ENCODE results near the gene PLCB1. TPM values are rescaled to one million over a fixed set of nuclear protein-coding genes. Genes with fewer than 3 reads are reported as not detected.

The PLCB1 gene
- polyA plus RNA-seq, 12 donors: 7.4 to 17.8 (median 10.6) TPM; not detected in 1

DNA sequence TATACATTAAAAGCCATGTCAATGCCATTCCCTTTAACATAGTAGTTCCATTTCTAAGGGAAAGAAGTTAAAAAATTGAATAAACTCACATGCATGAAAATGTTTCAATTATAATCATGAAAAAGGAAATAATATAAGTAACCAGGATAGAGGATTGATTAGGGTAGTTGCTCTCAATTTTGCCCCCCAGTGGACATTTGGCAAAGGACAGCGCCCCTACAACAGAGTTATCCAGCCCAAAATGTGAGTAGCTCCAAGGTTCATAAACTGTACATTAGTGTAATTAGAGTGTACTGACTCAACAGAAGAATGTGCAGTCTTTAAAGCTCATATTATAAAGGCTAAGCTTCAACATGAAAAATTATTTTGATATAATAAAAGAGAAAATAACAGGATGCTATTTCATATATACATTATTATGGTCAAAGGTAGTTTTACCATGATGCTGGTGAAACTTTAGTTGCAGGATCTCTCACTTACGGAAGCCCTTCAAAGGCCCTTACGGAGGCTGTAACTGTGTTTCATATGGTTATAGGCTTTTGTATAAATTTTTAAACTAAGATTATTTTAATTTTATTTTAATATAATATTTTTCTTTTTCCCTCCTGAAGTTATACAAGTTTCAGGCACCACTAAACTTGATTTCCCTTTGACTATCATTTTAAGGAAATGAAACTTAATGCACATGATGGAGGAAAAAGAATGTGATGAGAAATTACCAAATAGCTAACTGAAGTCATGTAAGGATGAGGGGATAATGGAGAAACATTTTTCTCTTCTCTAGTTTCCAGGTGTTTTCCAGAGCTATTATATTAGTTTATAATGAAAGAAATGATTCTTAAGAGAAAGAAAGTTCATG lies 403.6 kb downstream of the PLCB1 start:
- DNase-seq: no peak

- no peak for DNase-seq
Observed at GRCh38 chr20:8536262-8536618, 404.2 kb downstream of the PLCB1 start.

- no peak for DNase-seq
Observed at GRCh38 chr20:8540466-8540865, 408.4 kb downstream of the PLCB1 start.

GRCh38 chr20:8542110-8542486 lies 410.0 kb downstream of the PLCB1 start:
- DNase-seq: no peak

GRCh38 chr20:8545212-8545611 lies 413.1 kb downstream of the PLCB1 start:
- no peak for DNase-seq

- no peak for DNase-seq
Observed at GRCh38 chr20:8547035-8547650, 415.1 kb downstream of the PLCB1 start.

- no peak for DNase-seq
Observed at GRCh38 chr20:8547968-8548588, 416.0 kb downstream of the PLCB1 start.

GRCh38 chr20:8549192-8549591 lies 417.1 kb downstream of the PLCB1 start:
- no peak for DNase-seq

DNA sequence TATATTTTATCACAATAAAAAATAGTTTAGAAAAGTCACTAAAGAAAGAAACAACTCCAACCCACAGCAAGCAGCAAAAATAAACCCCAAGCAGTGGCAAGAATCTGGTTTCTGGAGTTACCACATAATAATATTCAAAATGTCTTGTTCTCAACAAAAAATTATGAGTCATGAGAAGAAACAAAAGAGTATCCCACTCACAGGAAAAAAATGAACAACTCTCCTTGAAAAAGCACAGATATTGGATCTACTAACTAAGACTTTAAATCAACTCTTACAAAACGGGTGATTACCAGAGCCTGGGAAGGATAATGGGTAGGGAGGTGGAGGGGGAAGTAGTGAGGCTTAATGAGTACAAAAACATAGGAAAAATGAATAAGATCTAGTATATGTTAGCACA lies 425.6 kb downstream of the PLCB1 start:
- no peak for DNase-seq

- no peak for DNase-seq
Observed at GRCh38 chr20:8562356-8562755, 430.3 kb downstream of the PLCB1 start.

DNA sequence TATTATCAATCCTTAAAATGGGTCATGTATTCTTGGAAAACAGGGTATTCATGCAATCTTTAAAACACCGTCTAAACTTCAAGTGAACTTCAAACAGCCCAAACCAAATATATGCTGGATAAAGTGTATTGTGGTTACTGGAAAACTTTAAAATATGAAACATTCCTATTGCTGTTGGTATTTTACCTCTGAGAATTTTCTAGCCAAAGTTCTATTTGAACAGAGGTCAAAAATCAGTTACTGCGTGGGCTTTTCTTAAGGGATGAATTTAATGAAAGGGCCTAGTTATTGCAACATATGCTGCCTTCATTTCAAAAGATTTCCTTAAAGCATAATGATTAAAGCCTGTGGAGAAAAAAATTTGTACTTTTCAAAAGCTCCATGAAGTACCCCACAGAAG lies 436.0 kb downstream of the PLCB1 start:
- DNase-seq: no peak

- no peak for DNase-seq
Observed at GRCh38 chr20:8569766-8570165, 437.7 kb downstream of the PLCB1 start.

GRCh38 chr20:8571611-8572010 lies 439.5 kb downstream of the PLCB1 start:
- DNase-seq: peak; percentile 39

GRCh38 chr20:8573686-8574085 lies 441.6 kb downstream of the PLCB1 start:
- DNase-seq: no peak

DNA sequence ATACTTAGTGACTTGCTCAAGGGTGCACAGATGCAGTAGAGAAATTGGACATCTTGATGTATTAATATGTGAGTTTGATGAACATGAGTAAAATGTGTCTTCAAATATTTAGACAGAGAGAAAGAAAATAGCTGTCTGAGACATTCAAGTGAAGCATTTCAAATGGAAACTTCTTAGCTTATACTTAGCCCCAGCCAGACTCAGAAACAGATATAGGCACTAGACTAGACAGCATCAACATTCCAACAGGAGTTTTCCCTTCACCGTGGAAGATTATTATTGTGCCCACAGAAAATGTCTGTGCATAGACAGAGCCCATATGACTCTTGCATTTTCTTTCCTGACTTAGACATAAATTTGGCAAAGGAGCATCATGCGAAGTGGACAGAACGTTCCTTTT lies 443.0 kb downstream of the PLCB1 start:
- no peak for DNase-seq

DNA sequence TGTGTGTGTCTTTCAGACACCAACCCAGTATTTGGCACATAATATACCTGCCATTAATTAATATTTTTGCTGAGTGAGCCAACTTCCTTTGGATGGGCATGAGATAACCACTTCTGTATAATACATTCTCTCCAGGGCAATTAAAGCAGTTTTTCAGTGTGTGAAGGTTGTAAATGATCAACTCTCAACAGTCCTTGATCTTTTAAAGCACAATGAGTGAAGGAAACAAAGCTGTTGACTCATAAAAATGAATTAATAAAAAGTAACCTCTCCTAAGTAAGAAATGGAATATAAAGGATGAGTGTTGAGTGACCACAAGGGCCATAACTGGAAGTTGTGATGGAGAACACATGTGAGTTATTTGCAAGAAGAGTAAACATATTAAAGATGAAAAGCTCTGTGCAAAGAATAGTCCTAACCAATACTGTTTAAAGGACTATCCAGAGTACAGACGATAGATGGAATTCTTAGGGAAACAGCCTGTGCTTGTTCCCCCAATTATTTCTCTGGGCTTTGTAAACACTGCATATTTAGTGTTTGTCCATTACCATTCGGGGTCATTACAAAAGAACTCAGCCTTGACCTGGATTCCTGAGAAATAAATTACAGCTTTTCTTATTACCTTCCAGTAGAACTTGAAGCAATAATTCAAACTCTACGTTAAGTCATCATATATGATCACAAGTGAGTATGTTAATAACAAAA lies 446.2 kb downstream of the PLCB1 start:
- DNase-seq: no peak

GRCh38 chr20:8579035-8579434 lies 447.0 kb downstream of the PLCB1 start:
- no peak for DNase-seq

GRCh38 chr20:8581446-8582183 lies 449.5 kb downstream of the PLCB1 start:
- DNase-seq: no peak

- DNase-seq: no peak
Observed at GRCh38 chr20:8583012-8583565, 451.0 kb downstream of the PLCB1 start.

- peak; percentile 18 for DNase-seq
Observed at GRCh38 chr20:8583566-8584043, 451.5 kb downstream of the PLCB1 start.

GRCh38 chr20:8587251-8587650 lies 455.2 kb downstream of the PLCB1 start:
- no peak for DNase-seq

All from muscle of arm (tissue), 12 donors.